HG03097 (cell line): Measurements from ENCODE around the gene NAV1.
"Not testable (repeated sequence)": the region's sequence is repeated elsewhere in the genome, so short reads cannot be mapped to it uniquely, and the experiment has no call there.

ENCODE experiments used
- ATAC-seq: cut with Tn5 transposase; IDR thresholded peaks from one replicate; pipeline ENCODE4 v1.9.1; 2021; ENCODE audit not compliant: unreplicated experiment, low FRiP score

NAV1 gene, protein sequence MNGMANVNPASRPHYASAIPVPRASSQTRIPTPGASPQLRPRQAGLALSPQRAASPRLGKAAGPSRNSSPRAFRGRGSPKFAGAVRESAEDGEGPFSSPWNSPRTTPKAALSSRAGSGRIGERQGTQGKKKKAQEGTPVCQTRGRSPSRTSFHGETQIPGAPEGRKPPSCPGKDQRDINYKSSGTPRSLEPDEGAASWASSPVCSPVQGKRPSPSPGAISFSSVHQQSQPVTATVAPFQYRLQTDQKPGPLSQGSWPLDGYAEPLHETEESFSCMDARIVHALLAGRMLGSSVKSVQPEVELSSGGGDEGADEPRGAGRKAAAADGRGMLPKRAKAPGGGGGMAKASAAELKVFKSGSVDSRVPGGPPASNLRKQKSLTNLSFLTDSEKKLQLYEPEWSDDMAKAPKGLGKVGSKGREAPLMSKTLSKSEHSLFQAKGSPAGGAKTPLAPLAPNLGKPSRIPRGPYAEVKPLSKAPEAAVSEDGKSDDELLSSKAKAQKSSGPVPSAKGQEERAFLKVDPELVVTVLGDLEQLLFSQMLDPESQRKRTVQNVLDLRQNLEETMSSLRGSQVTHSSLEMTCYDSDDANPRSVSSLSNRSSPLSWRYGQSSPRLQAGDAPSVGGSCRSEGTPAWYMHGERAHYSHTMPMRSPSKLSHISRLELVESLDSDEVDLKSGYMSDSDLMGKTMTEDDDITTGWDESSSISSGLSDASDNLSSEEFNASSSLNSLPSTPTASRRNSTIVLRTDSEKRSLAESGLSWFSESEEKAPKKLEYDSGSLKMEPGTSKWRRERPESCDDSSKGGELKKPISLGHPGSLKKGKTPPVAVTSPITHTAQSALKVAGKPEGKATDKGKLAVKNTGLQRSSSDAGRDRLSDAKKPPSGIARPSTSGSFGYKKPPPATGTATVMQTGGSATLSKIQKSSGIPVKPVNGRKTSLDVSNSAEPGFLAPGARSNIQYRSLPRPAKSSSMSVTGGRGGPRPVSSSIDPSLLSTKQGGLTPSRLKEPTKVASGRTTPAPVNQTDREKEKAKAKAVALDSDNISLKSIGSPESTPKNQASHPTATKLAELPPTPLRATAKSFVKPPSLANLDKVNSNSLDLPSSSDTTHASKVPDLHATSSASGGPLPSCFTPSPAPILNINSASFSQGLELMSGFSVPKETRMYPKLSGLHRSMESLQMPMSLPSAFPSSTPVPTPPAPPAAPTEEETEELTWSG (N-terminal part only)

DNA sequence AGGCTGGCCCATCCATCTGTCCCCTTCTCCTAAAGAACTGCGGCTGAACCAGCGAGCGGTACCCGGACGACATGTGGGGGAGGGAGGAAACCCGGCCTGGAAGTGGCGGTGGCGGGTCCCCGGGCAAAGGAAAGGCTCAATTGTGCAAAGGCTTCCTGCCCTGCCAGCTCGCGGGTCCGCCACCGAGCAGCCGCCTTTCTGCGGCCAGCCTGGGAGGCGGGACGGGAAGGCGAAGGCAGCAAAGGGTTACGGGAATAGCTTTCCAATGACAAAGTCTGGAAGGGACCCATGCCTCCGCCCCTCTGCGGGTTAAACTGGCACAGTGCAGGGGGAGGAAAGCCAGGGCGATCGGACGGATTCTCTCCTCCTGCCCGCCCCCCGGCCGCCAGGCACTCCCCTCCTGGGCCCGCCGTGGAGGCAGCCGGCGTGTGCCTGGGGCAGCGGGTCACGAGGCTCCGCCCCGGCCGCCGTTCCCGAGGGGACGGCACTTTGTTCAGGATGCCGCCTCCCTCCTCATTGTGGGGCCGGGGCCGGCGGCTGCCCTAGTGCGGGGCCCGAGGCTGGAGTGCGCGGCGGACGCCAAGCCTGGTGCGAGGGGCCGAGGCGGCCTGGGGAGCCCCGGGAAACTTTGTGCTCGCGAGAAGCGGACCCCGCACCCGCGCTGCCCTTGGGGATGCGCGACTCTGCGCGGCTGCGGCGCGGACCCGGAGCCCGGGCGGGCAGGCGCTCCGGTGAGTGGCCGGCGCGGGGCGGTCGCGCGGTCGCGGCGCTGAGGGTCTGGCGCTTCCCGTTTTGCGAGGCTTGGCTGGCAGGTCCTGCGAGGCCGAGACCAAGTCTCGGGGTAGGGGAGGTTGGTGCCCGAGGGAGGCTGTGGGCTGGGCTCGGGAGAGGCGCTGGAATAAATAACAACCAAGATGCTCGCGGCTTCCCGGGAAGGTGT is at the start of gene NAV1:
TSS of gene NAV1 (plus strand) at position 516 of the 940 bp plus-strand sequence. CDS start 83,758 bp downstream, outside the sequence.
- ATAC-seq, result no peak

DNA sequence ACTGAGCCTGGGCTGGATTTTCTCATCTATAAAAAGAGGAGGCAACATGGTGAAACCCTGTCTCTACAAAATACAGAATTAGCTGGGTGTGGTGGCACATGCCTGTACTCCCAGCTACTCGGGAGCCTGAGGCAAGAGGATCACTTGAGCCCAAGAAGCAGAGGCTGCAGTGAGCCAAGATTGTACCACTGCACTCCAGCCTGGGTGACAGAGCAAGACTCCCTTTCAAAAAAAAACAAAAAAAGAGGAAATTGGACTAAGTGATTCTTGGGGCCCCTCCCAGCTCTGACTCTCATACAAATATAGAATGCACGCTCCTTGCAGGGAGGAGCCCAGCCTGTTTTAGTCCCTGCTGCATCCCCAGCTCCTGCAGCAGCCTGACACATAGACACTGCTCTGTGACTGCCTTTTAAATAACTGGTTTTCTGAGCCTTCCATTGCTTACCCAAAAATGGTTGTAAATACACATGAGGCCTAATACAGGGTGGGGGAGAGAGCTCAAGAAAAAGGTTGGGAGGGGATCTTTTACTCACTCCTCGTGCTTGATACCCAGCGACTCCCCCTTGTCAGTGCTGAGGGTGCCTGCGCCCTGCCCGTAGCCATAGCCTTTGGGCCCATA is 49.2 kb upstream of the NAV1 start:
- no peak for ATAC-seq

DNA sequence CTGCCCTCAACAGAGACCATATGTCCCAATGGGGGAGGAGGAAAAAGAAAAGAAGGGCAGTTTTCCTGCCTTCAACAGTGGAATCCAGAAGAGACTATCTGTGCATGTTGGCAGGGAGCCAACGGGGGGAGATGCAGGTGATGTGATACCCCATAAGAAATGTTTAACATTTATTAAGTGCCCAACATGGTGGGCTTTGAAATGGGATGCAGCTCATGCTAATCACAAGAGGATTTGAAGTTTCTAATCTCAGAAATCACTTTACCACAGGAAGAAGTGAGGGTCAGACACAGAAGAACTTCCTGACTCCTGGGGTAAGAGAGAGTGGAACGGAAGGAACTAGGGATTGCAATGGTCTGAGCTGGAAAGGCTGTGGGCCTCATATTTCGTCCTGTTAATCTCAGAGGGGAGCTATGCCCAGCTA is 48.2 kb upstream of the NAV1 start:
- ATAC-seq, result no peak

DNA sequence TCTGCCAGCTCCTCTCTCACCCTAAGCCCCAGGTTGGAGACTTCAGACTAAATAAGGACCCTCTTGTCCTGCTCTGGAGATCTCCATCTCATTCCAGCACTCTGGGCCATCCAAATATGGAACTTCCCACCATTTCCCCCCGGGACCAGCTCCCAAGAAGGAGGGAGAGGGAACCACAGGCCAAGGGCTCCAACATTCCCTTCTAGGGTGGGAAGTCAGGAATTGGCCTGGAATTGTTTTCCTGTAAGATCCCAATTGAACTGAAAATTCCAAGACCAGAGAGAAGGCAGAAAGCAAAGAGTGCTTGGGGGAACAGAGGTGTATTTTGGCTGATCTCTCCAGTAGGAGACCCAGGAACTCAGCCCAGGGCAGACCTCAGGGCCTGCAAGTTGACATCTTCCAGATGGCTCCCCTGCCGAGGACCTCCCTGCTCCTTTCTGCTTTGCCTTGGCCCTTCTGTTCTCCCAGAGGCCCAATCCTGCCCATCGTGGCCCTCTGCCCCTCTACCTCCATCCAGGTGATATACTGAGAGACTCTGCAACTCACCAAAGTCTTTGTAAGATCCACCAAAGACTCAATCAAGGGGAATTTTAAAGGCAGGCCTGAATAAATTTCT is 46.9 kb upstream of the NAV1 start:
- ATAC-seq, result no peak

DNA sequence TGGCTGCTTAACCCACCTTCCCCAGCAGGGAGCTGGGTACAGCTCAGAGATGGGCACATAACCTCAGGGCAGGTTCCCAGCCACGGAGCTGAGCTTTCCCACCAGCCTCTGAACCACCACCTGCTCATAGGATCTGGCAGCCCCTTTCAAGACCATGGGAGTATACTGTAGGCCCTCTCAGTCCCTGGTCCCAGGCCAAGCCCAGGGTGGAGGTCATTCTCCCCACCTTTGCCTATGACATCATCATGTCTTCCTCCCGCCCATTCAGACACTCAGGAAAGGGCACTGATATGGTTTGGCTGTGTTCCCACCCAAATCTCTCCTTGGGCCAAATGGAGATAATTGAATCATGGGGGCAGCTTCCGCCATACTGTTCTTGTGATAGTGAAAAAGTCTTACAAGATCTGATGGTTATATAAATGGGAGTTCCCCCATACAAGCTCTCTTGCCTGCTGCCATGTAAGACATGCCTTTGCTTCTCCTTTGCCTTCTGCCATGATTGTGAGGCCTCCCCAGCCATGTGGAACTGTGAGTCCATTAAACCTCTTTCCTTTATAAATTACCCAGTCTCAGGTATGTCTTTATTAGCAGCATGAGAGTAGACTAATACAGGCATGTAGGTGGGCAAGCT is 45.8 kb upstream of the NAV1 start:
- ATAC-seq, result not testable (repeated sequence)

DNA sequence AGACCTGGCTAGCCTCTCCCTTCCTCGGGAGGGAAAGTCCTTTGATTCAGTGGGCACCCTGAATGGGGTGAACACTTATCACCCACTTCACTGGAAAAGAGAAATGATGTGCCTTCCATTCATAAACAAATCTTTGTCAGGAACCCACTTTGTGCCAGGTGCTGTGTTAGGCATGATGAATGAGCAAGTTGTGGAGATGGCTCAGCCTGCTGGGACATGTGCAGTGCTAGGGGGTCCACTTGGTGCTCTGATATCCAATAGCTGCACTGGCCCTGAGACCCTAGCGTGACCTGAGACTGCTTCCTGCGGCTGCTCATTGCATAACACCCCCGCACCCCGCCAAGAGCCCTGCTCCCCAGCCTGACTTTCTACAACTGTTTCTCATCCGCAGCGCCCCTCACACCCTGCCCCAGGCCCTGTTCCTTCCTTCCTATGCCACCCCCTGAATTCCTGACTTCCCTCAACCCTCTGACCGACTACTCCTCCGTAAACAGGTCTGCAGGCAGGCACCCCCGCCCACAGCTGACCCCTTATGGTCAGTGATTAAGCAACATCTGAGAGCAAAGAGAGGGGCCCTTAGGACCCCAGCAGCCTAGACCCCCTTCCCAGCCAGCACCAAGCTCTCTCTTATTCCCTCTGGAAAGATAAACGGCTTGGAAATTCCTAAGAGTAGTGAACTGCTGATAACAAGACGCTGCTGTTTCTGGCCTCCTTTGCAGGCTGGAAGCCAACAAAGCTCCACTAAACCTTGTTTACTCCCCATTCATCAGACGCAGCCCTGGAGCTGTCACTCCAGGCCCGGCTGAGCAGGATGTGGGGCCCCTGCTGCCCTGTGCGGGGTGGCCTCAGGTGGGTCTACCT is 44.9 kb upstream of the NAV1 start:
- ATAC-seq, result no peak

DNA sequence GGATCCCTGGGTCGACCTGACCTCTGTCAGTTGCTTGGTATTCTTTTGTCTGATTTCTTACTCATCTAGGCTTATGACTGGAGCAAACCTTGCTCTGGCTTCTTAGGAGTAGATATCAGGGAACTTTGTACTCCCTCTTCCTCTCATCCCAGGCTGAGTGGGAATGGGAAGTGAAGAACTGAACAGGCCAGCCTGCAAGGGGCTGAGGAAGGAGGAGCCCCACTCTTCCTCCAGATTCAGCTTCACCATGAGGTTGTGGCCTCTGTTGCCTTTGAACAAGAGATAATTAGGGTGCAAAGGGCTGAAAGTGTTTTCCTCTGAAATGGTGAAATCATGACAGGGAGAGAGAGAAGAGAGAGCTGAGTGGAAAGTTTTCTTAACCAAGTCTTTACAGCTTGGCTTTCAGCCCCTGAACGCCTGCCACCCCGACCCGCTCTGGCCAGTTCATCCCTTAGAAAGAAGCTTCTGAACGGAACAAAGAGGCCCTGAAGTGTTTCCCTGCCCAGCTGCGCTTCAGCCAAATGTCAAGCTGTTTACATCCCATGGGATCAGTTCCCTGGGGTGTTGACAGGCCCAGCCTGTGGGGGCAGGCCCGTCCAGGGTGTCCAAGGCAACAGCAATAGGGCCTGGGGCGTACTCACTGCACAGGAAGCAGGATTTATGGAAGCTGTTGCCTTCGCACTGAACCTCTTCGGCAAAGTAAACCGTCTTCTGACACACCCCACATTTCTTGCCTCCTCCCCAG is 43.2 kb upstream of the NAV1 start:
- no peak for ATAC-seq

DNA sequence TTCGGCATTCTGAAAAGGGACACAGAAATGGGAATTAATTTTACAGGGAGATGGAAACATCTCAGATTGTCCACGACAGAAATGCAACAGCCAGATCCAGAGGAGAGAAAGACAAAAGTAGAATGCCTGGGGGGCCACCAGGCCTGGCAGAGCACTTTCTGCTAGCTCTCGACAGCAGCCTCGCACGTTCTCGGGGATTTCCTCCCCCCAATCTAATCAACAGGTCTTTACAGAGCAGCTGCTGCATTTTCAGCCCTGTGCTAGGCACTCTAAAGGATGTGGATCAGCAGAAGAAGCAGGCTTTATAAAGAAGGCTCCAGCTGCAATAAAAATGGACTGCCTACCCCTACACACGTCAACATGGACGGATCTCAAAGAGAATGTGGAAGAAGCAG is 42.6 kb upstream of the NAV1 start:
- no peak for ATAC-seq

DNA sequence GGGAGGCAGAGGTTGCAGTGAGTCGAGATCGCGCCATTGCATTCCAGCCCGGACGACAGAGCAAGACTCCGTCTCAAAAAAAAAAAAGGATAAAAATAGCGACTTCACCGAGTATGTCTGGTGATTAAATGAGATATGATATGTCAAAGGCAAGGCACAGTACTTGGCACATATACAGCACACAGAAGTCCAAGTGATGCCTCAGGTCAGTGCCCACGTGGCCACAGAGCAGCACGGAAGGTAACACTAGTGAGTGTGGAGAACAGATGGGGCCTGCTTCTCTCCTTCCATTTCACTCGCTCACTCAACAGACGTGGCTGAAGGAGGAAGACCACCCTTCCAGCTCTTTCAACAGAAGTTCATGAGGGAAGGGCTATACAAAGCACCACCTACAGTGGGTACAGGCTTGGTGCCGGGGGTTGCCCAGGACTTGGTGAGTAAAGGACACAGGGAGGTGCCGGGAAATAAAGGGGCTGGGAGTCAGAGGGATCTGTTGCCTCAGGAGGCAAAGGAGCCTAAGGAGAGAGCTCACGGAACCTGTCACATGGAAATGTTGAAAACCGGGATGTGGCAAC is 40.9 kb upstream of the NAV1 start:
- no peak for ATAC-seq

DNA sequence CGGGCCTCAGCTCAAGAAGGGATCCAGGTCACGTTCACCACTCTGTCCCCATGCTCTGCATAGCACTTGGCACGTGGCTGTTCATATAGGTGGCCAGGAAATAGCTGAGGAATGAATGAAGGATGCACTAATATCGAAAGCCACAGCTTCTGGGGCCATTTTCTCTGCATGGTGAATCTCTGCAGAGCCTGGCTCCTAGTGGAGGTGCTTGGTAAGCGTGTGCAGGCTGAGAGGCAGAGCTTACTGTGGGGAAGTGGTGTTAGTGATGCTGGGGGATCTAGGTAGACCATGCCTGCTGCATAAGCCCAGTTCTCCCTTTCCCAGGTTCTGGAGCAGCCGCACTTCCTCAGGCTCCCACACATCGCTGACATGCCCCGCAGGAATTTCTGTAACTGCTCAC is 40.3 kb upstream of the NAV1 start:
- no peak for ATAC-seq

DNA sequence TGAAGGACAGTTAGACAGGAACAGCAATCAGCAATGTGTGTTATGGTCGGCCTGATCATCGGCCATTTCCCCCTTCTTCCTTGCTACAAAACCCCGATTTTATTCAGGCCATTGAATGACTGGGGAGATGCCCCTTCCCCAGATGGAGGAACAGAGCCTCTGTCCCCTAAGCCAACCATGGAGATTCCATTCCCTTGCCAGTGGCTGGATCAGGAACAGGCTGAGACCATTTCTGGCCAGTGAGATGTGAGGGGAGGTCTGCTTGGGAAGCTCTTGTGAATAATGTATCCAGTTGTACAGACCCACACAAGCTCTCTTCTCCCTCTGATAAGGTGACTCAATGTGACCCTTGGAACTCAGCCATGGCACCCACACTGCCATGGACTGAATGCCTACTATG is 39.7 kb upstream of the NAV1 start:
- no peak for ATAC-seq

DNA sequence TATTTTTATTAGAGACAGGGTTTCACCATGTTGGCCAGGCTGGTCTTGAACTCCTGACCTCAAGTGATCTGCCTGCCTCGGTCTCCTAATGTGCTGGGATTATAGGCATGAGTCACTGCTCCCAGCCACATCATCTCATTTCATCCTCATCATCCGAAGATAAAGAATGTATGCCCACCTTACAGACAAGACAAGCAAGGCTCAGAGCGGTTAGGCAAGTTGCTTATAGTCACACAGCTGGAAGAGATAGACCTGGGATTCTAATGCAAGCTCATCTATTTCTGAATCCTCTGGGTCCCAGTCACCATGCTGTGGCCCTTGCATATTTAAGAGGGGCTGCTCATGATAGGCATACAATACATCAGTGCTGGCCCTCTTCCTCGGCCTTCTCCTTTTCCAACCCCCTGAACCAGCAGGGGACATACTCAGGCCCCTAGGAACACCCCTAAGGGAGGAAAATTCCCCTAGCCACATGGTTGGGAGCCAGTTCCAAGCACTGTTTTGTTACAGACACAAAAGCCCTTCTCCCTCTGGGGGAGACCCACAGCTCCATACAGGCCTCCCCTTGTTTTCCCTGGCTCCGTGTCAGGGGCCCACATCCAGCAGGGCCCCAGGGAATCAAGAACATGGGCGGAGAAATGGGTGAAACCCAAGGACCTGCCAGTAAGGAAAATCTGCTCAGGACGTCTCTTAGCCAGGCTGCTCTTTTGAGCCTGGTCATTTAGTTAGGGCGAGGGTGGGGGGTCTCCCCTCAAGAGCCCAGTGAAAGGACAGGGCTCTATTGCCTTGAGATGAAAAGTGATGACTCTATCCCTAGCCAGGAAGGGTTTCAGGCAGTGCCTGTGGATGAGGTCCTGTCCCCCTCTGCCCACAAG is 38.9 kb upstream of the NAV1 start:
- ATAC-seq, result no peak

DNA sequence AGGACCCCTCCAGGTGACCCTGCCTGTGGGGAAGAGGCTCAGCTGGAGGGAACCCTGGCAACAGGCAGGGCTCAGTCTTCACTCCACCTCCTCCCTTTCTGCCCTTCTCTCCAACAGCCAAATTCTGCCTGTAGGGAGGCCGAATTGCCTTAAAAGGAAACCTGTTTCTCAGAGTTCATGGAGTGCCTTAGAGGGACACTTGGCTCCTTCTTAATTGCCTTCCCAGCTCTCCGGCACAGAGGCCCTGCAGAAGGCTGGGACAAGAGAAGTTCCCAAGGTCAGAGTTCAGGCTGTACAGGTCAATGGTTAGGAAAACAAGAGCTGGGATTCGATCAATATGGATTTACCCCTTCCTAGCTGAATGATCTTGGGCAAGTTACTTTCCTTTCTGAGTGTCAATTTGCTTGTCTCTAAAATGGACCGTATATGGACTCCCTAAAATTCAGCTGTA is 38.2 kb upstream of the NAV1 start:
- no peak for ATAC-seq

DNA sequence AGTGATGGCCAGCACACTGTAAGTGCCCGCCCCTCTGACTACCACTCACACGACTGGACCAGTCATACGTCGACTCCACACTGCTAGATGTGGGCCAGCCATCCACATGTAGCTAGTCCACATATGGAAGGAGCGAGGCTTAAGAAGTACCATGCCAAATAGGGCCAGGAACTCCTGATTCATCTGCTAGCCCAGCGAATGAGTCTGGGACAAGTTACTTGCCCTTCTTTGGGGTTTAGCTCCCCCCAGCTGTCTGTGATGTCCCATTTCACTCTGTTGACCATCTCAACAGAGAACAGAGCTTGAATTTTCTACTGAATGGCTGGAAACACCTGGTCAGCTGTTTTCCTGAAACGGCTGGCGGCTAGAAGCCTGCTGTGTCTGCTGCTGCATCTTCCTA is 37.8 kb upstream of the NAV1 start:
- no peak for ATAC-seq

DNA sequence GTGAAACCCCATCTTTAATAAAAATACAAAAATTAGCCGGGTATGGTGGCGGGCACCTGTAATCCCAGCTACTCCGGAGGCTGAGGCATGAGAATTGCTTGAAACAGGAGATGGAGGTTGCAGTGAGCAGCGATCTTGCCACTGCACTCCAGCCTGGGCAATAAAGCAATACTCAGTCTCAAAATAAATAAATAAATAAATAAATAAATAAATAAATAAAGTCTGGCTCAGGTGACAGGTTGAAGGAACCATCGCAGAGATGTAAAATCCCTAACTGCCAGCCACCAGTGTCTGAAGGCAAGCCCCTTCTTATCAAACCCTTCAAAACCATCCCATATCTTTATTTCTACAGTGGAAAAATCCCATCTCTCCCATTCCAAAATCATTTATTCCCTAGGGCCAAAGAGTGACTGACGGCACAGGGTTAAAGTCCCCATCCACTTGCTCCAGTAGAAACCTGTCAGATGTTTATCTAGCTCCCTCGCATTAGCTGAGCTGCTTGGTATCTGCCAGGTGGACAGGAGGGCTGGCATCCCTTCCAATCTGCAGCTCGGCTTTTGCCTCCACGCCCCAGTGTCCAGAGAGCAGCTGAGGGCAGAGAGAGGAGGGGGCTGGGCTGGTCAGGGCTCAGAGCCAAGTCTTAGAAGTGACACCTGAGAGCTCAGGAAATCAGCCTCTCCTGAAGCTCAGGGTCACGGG is 37.0 kb upstream of the NAV1 start:
- ATAC-seq, result no peak
